Endothelial cell of umbilical vein (primary cell): Measurements from ENCODE around the gene ZC3HAV1.

ENCODE experiments used
- CTCF ChIP-seq, 2 donors: IDR thresholded peaks; 1 replicate in 1 of 2; 2 replicates in 1 of 2; pipeline ENCODE4 v1.5.1; 2011; ENCODE audit warnings: low read length in 2 of 2, mild to moderate bottlenecking in 2 of 2, moderate library complexity in 2 of 2, control low read depth in 1 of 2, inconsistent platforms in 1 of 2, low read depth in 1 of 2; ENCODE audit not compliant: insufficient read depth in 1 of 2; ENCODE audit errors: extremely low read depth in 1 of 2
- EZH2 ChIP-seq: IDR thresholded peaks from 2 replicates; pipeline ENCODE4 v1.6.1; 2012; ENCODE audit warnings: borderline replicate concordance, low read depth, mild to moderate bottlenecking, moderate library complexity, low read length, inconsistent platforms; ENCODE audit not compliant: severe bottlenecking
- FOS ChIP-seq: IDR thresholded peaks from 2 replicates; pipeline ENCODE4 v1.6.1; 2011; ENCODE audit warnings: mild to moderate bottlenecking, low read length, moderate library complexity, borderline replicate concordance; ENCODE audit not compliant: insufficient read depth
- JUN ChIP-seq: IDR thresholded peaks from 2 replicates; pipeline ENCODE4 v1.6.1; 2011; ENCODE audit warnings: borderline replicate concordance, low read depth; ENCODE audit not compliant: insufficient read length, insufficient read depth
- MAX ChIP-seq: IDR thresholded peaks from 2 replicates; pipeline ENCODE4 v1.6.1; 2011; ENCODE audit not compliant: insufficient read depth, insufficient read length
- POLR2A ChIP-seq: IDR thresholded peaks from 2 replicates; pipeline ENCODE4 v1.6.1; 2012; ENCODE audit warnings: low read depth, mild to moderate bottlenecking, control low read depth, low read length
- POLR2AphosphoS5 ChIP-seq: IDR thresholded peaks from 2 replicates; pipeline ENCODE4 v1.6.1; 2012; ENCODE audit warnings: low read depth, mild to moderate bottlenecking, control low read depth, low read length, moderate library complexity; ENCODE audit not compliant: insufficient read depth

- no peak for TF ChIP-seq CTCF (IDR thresholded peaks at IDR 0.05; ENCODE audit: extremely low read depth in 1 of 2, insufficient read depth in 1 of 2, low read depth in 1 of 2, low read length in 2 of 2)
- TF ChIP-seq POLR2AphosphoS5 = no peak
- TF ChIP-seq POLR2A = no peak
- TF ChIP-seq FOS = peak; percentile 14
- TF ChIP-seq EZH2 = no peak
- TF ChIP-seq MAX = no peak
- TF ChIP-seq JUN = no peak
Measured at GRCh38 chr7:139078399-139078798, 31.1 kb downstream of the ZC3HAV1 start.
